Fibroblast of mammary gland (primary cell): ENCODE measurements around the gene HOXD11.

Experiments used
- DNase-seq: peaks from one replicate; pipeline ENCODE4 v3.0.0-alpha.2; 2010; ENCODE audit warnings: low read depth
- H3K4me3 ChIP-seq: 2 replicates; pipeline ENCODE4 v1.5.1; 2011; ENCODE audit warnings: low read depth, mild to moderate bottlenecking, low read length, moderate library complexity; ENCODE audit not compliant: control insufficient read depth
- CTCF ChIP-seq: conservative IDR thresholded peaks from 2 replicates; pipeline ENCODE4 v1.5.1; 2011; ENCODE audit warnings: low read depth, low read length, inconsistent platforms; ENCODE audit not compliant: control insufficient read depth, insufficient read depth

The HOXD11 gene

DNA sequence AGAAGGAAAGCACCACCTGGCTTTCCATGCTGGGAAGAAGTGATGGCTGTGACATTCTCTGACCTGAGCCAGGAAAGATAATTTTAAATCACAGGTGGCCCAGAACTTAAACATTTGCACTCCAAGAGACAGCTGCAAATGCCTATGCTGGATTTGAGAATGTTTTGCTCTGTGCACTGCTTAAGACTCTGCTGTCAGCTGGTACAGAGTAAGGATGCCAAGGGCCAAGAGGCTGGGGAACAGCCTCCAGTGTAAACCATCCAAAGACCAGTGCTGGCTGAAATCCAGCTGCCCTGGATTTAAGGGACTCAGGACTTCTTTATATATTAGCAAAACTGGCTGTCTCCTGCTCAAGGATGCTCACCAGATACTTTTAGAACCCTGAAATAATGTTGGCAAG, 26.3 kb downstream of the HOXD11 start:
- no peak for DNase-seq
- no peak for TF ChIP-seq CTCF
- H3K4me3 ChIP-seq, result no peak overlapping the region

DNA sequence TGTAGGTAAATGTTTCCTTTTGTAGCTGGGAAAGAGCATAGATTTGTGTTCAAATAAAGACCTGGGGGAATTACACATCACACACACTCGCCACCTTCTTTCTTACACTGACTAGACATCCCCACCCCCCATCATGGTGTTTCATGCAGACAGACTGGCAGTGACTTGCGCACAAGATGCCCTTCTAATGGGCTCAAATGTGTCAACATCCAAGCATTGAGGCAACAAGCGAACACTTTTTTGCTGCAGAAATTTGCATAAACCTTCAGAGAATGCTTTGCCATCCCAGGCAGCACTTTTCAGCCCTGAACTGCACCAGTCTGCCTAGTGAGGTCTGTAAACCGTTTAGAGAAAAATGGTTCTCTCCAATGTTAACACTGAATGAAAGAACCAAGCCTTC, 27.0 kb downstream of the HOXD11 start:
- DNase-seq, result no peak
- H3K4me3 ChIP-seq, result no peak overlapping the region
- no peak for TF ChIP-seq CTCF

- peak; percentile 64 for DNase-seq
- peak; percentile 1 for TF ChIP-seq CTCF
- no peak overlapping the region for H3K4me3 ChIP-seq
Observed at GRCh38 chr2:176135035-176135440, 28.0 kb downstream of the HOXD11 start.

DNA sequence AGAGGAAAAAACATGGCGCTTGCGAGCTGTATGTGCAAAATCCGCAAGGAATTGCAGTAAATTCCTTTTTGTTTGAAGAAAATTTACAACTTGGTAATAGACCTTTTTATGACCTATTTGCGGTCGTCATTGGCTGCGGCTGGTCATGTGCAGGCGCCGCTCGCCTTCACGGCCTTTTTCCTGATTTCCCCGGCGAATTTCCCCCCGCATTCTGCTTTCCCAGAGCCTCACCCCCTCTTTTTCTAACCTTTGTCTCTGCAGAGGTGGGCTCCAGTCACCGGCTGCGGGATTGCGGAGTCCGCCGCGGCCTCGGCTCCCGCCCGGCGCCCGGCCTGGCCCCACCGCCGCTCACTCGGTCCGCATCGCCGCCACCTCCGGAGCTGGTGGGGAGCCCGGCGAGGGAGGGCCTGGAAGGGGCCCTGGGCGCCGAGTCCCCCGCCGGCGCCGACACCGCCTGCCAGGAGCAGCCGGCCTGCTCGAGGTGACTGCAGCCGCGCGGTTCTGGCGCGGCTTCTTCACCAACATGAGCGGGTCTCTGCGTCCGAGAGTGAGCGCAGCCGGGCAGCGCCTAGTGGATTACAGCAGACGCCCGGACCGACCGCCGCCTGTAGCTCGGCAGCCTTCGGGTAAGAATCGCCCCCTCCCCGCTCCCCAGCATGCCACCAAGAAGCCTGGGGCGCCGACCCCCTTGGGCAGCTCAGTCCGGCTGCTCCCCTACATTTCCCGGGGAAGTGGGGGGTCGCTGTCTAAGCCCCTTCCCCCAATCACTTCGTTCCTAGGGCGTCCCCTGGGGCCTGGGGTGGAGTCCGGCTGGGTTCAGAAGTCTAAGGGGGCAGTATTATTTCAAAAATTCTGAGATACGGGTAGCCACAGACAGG, 29.5 kb downstream of the HOXD11 start:
- DNase-seq, result peak; percentile 79
- H3K4me3 ChIP-seq, result peak overlapping the region; percentile 78
- no peak for TF ChIP-seq CTCF

- H3K4me3 ChIP-seq, result peak overlapping the region; percentile 78
- no peak for TF ChIP-seq CTCF
- DNase-seq, result no peak
Observed at GRCh38 chr2:176137252-176137580, 30.1 kb downstream of the HOXD11 start.

GRCh38 chr2:176137906-176138305, 30.8 kb downstream of the HOXD11 start:
- DNase-seq, result peak; percentile 56
- peak overlapping the region; percentile 78 for H3K4me3 ChIP-seq
- no peak for TF ChIP-seq CTCF
